Progenitor cell of endocrine pancreas (in vitro differentiated cells): ENCODE data around the gene RNF126. TPM values are rescaled to one million over a fixed set of nuclear protein-coding genes. Genes with fewer than 3 reads are reported as not detected.
A peak's percentile ranks its signal among the peaks of the same experiment; 100 is the strongest.
"Not testable (repeated sequence)": the region's sequence is repeated elsewhere in the genome, so short reads cannot be mapped to it uniquely, and the experiment has no call there.

Experiments used
- DNase-seq: peaks from one replicate; pipeline ENCODE4 v3.0.0; 2021; ENCODE audit warnings: low spot score; ENCODE audit not compliant: unreplicated experiment
- H3K27ac Mint-ChIP-seq: 2 replicates; pipeline ENCODE4 v1.8.0; 2021; ENCODE audit warnings: mild to moderate bottlenecking, moderate library complexity, mixed read lengths
- H3K27me3 Mint-ChIP-seq: 2 replicates; pipeline ENCODE4 v1.8.0; 2021; ENCODE audit warnings: mixed read lengths
- H3K36me3 Mint-ChIP-seq: 2 replicates; pipeline ENCODE4 v1.8.0; 2022; ENCODE audit warnings: mixed read lengths; ENCODE audit not compliant: insufficient read depth
- H3K4me1 Mint-ChIP-seq: 2 replicates; pipeline ENCODE4 v1.8.0; 2021; ENCODE audit warnings: low read depth, mixed read lengths
- H3K4me3 Mint-ChIP-seq: 2 replicates; pipeline ENCODE4 v1.8.0; 2021; ENCODE audit warnings: low read depth, mild to moderate bottlenecking, moderate library complexity, mixed read lengths
- H3K9me3 Mint-ChIP-seq: 2 replicates; pipeline ENCODE4 v1.8.0; 2021; ENCODE audit warnings: low read depth, mixed read lengths
- total RNA-seq: library from RNA; stranded (reverse); gene quantifications from 2 replicates; pipeline ENCODE4 v1.2.1, GENCODE V29; 2021
- TF ChIP-seq, protein P1 (sequence below): fragments of 200-600 bp; sonication (generic); IDR thresholded peaks from one replicate; pipeline ENCODE4 v1.5.0; 2021; ENCODE audit warnings: antibody characterized with exemption, mild to moderate bottlenecking; ENCODE audit not compliant: unreplicated experiment

Gene RNF126
- total RNA-seq, 1 donor from 2014 or later = 37.3 TPM

DNA sequence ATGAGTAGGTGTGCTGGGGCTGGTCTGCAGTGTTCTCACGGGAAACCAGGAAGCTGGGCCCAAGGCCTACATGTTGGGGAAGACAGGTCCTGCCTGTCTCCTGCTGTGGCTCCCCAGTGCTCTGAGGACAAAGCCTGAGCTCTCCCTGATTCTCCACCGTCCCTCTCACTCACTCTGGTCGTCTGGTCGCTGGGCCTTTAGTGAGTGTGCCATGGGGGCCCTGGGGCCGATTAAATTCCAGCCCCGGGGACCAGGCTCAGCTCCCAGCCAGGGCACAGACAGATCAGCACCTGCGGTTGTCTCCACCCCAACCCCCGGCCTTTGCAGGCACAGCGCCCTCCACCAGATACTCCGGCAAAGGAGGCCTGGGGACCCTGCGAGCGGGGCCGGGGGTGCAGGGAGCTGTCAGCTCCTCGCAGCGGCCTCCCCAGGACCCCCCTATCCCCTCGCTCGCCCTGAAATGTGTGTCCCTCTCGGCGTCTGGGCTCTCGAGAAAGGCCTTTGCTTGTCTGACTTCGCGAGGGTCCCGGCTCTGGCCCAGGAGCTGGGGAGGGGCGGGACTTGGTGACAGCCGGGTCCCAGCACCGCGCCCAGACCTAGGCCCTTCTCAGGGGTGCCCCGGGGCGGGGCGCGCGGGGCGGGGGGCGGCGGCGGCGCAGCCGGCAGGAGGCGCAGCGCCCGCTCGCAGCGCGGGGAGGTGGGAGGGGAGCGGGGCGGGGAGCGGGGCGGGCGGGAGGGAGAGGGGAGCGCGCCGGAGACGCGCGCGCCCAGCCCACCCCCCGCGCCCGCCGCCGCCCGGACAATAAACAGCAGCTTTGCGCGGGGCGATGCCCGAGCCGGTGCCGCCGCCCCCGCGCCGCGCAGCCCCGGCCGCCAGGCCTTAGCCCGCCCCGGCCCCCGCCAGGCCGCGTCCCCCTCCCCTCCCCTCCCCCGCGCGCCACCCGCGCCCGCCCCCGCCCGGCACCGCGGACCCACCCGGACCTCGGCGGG is 45.4 kb upstream of the RNF126 start, which contains the start of gene PALM:
PALM (plus strand) TSS at position 782 of the 990 bp plus-strand sequence. CDS start 212 bp downstream, outside the sequence.
- H3K9me3 Mint-ChIP-seq = no peaks in the 10 kb centered on the region
- peaks cover 2% of the 10 kb centered on the region for H3K4me1 Mint-ChIP-seq
- H3K36me3 Mint-ChIP-seq = peaks cover 3% of the 10 kb centered on the region
- H3K27ac Mint-ChIP-seq = no peak within 1 kb of the TSS
- H3K4me3 Mint-ChIP-seq = peak within 1 kb of the TSS; percentile 69
- DNase-seq = peak; percentile 52
- TF ChIP-seq, protein P1, sequence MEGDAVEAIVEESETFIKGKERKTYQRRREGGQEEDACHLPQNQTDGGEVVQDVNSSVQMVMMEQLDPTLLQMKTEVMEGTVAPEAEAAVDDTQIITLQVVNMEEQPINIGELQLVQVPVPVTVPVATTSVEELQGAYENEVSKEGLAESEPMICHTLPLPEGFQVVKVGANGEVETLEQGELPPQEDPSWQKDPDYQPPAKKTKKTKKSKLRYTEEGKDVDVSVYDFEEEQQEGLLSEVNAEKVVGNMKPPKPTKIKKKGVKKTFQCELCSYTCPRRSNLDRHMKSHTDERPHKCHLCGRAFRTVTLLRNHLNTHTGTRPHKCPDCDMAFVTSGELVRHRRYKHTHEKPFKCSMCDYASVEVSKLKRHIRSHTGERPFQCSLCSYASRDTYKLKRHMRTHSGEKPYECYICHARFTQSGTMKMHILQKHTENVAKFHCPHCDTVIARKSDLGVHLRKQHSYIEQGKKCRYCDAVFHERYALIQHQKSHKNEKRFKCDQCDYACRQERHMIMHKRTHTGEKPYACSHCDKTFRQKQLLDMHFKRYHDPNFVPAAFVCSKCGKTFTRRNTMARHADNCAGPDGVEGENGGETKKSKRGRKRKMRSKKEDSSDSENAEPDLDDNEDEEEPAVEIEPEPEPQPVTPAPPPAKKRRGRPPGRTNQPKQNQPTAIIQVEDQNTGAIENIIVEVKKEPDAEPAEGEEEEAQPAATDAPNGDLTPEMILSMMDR = peak; percentile 40
- H3K27me3 Mint-ChIP-seq = peaks cover 12% of the 10 kb centered on the region

DNA sequence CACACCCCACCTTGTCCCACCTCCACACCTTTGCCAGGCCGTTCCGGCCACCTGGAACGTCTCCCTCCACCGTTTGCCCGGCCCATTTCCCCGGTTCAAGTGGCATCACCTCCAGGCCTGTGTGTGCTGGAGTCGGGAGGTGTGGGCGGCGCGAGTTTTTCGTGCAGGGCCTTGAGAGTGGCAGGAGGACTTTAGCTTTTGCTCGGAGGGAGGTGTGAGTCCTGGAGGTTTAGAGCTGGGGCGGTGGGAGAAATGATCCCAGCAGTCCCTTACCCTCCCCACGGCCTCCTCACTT is 41.4 kb upstream of the RNF126 start:
- H3K27ac Mint-ChIP-seq = no peak overlapping the region
- H3K4me1 Mint-ChIP-seq = no peaks in the 10 kb centered on the region
- no peaks in the 10 kb centered on the region for H3K9me3 Mint-ChIP-seq
- peaks cover 25% of the 10 kb centered on the region for H3K27me3 Mint-ChIP-seq
- TF ChIP-seq, protein P1 = no peak
- peaks cover 3% of the 10 kb centered on the region for H3K36me3 Mint-ChIP-seq
- H3K4me3 Mint-ChIP-seq = no peak overlapping the region
- DNase-seq = no peak

DNA sequence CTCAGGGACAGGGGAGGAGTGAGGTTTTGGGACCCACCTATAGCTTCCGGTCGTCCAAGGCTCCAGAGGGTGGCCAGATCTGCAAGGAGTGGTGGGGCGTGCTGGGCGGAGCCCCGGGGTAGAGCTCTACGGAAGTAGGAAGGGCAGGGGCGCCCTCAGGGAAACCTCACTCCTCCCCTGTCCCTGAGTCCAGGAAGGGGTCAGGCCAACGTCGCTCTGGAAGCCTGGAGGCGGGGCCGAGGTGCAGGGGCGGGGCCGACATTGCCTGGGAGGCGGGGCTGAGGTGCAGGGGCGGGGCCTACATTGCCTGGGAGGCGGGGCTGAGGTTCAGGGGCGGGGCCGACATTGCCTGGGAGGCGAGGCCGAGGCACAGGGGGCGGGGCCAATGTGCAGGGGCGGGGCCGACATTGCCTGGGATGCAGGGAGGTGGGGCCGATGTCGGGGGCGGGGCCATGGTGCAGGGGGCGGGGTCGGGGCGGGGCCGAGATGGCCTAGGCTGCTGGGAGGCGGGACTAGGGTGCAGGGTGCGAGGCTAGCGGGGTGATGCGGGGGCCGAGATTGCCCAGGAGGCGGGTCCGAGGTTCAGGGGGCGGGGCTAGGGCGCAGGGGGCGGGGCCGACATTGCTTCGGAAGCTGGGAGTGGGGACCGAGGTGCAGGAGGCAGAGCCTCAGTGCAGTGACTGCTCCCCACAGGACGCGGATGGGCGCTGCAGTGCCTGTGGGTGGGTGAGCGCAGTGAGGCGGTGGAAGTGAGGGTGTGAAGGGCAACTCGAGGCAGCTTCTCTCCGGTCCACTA is 40.8 kb upstream of the RNF126 start:
- no peak for DNase-seq
- H3K36me3 Mint-ChIP-seq = peaks cover 3% of the 10 kb centered on the region
- no peaks in the 10 kb centered on the region for H3K4me1 Mint-ChIP-seq
- H3K9me3 Mint-ChIP-seq = no peaks in the 10 kb centered on the region
- H3K4me3 Mint-ChIP-seq = no peak overlapping the region
- H3K27ac Mint-ChIP-seq = no peak overlapping the region
- TF ChIP-seq, protein P1 = no peak
- peaks cover 25% of the 10 kb centered on the region for H3K27me3 Mint-ChIP-seq

DNA sequence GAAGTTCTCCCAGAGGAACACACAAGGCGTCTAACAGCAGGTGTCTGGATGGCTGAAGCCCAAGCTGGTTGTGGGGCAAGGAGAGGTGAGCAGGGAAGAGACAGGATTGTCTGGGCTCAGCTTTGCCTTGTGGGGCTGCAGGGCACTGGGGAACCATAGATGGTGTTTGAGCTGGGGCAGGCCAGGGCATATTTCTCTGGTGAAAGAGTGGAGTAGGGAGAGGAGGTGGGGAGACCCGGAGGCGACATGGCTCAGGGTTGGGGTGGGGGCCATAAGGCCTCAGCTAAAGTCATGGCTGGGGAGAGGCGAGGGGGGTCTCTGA is 40.3 kb upstream of the RNF126 start:
- Mint-ChIP-seq H3K4me1 (no peaks in the 10 kb centered on the region), H3K27ac (no peak overlapping the region), H3K36me3 (peaks cover 3% of the 10 kb centered on the region), H3K4me3 (peak overlapping the region; percentile 24), H3K9me3 (no peaks in the 10 kb centered on the region), H3K27me3 (peaks cover 25% of the 10 kb centered on the region)
- TF ChIP-seq, protein P1 = no peak
- DNase-seq = no peak

DNA sequence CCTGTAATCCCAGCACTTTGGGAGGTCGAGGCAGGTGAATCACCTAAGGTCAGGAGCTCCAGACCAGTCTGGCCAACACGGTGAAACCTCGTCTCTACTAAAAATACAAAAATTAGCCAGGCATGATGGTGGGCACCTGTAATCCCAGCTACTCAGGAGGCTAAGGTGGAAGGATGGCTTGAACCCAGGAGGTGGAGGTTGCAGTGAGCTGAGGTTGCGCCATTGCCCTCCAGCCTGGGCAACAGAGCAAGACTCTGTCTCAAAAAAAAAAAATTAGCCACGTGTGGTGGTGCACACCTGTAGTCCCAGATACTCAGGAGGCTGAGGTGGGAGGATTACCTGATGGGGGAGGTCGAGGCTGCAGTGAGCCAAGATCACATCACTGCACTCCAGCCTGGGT is 39.8 kb upstream of the RNF126 start:
- H3K36me3 Mint-ChIP-seq, DNase-seq, H3K9me3 Mint-ChIP-seq, H3K4me3 Mint-ChIP-seq, H3K4me1 Mint-ChIP-seq, H3K27ac Mint-ChIP-seq: not testable (repeated sequence)
- peaks cover 25% of the 10 kb centered on the region for H3K27me3 Mint-ChIP-seq

DNA sequence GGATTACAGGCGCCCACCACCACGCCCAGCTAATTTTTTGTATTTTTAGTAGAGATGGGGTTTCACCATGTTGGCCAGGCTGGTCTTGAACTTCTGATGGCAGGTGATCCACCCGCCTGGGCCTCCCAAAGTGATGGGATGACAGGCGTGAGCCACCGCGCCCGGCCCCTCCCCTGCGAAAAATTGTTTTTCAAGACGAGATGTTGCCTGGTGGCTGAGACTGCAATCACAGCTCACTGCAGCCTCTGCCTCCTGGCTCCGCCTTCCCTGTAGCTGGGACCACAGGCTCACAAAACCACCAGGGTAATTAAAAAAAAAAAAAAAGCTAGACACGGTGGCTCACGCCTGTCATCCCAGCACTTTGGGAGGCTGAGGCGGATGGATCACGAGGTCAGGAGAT is 36.9 kb upstream of the RNF126 start:
- peaks cover 16% of the 10 kb centered on the region for H3K27me3 Mint-ChIP-seq
- not testable (repeated sequence) for H3K4me3 Mint-ChIP-seq, H3K36me3 Mint-ChIP-seq, H3K4me1 Mint-ChIP-seq, H3K27ac Mint-ChIP-seq, H3K9me3 Mint-ChIP-seq, DNase-seq

DNA sequence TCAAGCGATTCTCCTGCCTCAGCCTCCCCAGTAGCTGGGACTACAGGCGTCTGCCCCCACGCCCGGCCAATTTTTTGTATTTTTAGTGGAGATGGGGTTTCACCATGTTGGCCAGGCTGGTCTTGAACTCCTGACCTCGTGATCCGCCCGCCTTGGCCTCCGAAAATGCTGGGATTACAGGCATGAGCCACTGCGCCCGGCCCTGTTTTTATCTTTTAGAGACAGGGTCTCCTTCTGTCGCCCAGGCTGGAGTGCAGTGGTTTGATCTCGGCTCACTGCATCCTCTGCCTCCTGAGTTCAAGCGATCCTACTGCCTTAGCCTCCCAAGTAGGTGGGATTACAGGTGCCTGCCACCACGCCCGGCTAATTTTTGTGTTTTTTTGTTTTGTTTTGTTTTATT is 35.5 kb upstream of the RNF126 start:
- peaks cover 12% of the 10 kb centered on the region for H3K27me3 Mint-ChIP-seq
- H3K4me3 Mint-ChIP-seq, DNase-seq, H3K27ac Mint-ChIP-seq, H3K9me3 Mint-ChIP-seq, H3K4me1 Mint-ChIP-seq, H3K36me3 Mint-ChIP-seq: not testable (repeated sequence)
